IMR-90 (cell line): Measurements from ENCODE around the gene EHMT1. TPM values are rescaled to one million over a fixed set of nuclear protein-coding genes. Genes with fewer than 3 reads are reported as not detected.

Source experiments
- ATAC-seq: fragments of 200-7000 bp; cut with Tn5 transposase; 2 replicates; pipeline ENCODE4 v1.9.1; 2020; ENCODE audit warnings: low read depth, mild to moderate bottlenecking, moderate library complexity
- BruUV-seq: library from RNA; stranded (reverse); fragments of 400-500 nt; replicated peaks from 2 replicates; lab custom pipeline; 2021; lab: Mats Ljungman, UMichigan
- CTCF ChIA-PET: fragments of 300-600 bp; formaldehyde crosslinking; extraction: SDS; loops from one replicate; lab custom pipeline; 2021; ENCODE audit warnings: antibody characterized with exemption; lab: Yijun Ruan, JAX
- POLR2A ChIA-PET: fragments of 300-600 bp; sonication (Branson Sonifier 250); formaldehyde crosslinking; loops from one replicate; lab custom pipeline; 2022; ENCODE audit warnings: antibody characterized with exemption; ENCODE audit not compliant: unreplicated experiment; lab: Charles Lee
- DNase-seq: peaks from one replicate; pipeline ENCODE4 v3.0.0; 2013
- H2AFZ ChIP-seq: replicated peaks from 2 replicates; pipeline ENCODE3; 2013; ENCODE audit warnings: low read length, mild to moderate bottlenecking; ENCODE audit not compliant: poor library complexity
- H2AK5ac ChIP-seq: 2 replicates; pipeline ENCODE4 v1.6.1; 2013; ENCODE audit warnings: low read depth, low read length, inconsistent platforms
- H2AK9ac ChIP-seq: replicated peaks from 2 replicates; pipeline ENCODE3; 2013; ENCODE audit warnings: mild to moderate bottlenecking, low read depth, low read length, moderate library complexity; ENCODE audit not compliant: poor library complexity
- H2BK120ac ChIP-seq: 2 replicates; pipeline ENCODE4 v1.6.1; 2013; ENCODE audit warnings: low read depth, low read length, inconsistent platforms
- H2BK15ac ChIP-seq: 3 replicates; pipeline ENCODE4 v1.6.1; 2013; ENCODE audit warnings: low read depth, low read length, inconsistent platforms
- H2BK20ac ChIP-seq: 2 replicates; pipeline ENCODE4 v1.6.1; 2013; ENCODE audit warnings: low read depth, mild to moderate bottlenecking, inconsistent platforms, low read length, moderate library complexity
- H2BK5ac ChIP-seq: 2 replicates; pipeline ENCODE4 v1.6.1; 2013; ENCODE audit warnings: mild to moderate bottlenecking, low read depth, low read length, inconsistent platforms; ENCODE audit not compliant: poor library complexity, severe bottlenecking
- H3K14ac ChIP-seq: replicated peaks from 2 replicates; pipeline ENCODE4 v1.6.1; 2013; ENCODE audit warnings: low read depth, low read length, inconsistent platforms
- H3K18ac ChIP-seq: 2 replicates; pipeline ENCODE4 v1.6.1; 2013; ENCODE audit warnings: low read depth, low read length, control low read depth
- H3K23ac ChIP-seq: 2 replicates; pipeline ENCODE4 v1.6.1; 2013; ENCODE audit warnings: low read depth, low read length, inconsistent platforms
- H3K27ac ChIP-seq: 2 replicates; pipeline ENCODE4 v1.5.1; 2013; ENCODE audit warnings: mild to moderate bottlenecking, control low read depth, low read length; ENCODE audit not compliant: insufficient read depth
- H3K27me3 ChIP-seq: 2 replicates; pipeline ENCODE4 v1.6.1; 2013; ENCODE audit warnings: low read length; ENCODE audit not compliant: control insufficient read depth, insufficient read depth
- H3K36me3 ChIP-seq: 2 replicates; pipeline ENCODE4 v1.6.1; 2013; ENCODE audit warnings: low read length, mixed read lengths; ENCODE audit not compliant: control insufficient read depth, insufficient read depth
- H3K4ac ChIP-seq: 2 replicates; pipeline ENCODE4 v1.6.1; 2013; ENCODE audit warnings: low read depth, low read length, inconsistent platforms
- H3K4me1 ChIP-seq: 2 replicates; pipeline ENCODE4 v1.6.1; 2013; ENCODE audit warnings: low read length, mixed read lengths; ENCODE audit not compliant: control insufficient read depth, insufficient read depth
- H3K4me2 ChIP-seq: 2 replicates; pipeline ENCODE4 v1.6.1; 2013; ENCODE audit warnings: low read depth, mild to moderate bottlenecking, control low read depth, low read length, moderate library complexity
- H3K4me3 ChIP-seq: 2 replicates; pipeline ENCODE4 v1.5.1; 2013; ENCODE audit warnings: low read depth, mild to moderate bottlenecking, control low read depth, low read length, moderate library complexity; ENCODE audit not compliant: insufficient read depth
- H3K56ac ChIP-seq: 2 replicates; pipeline ENCODE4 v1.6.1; 2013; ENCODE audit warnings: low read length, inconsistent platforms; ENCODE audit not compliant: insufficient read depth; ENCODE audit errors: extremely low read depth
- H3K79me1 ChIP-seq, 2 experiments: 2 replicates each; pipeline ENCODE4 v1.6.1; 2013; ENCODE audit warnings: low read length in 2 of 2, inconsistent platforms in 1 of 2, low read depth in 1 of 2
- H3K9ac ChIP-seq: 2 replicates; pipeline ENCODE4 v1.6.1; 2013; ENCODE audit warnings: low read depth, low read length, control low read depth
- H3K9me1 ChIP-seq: 2 replicates; pipeline ENCODE4 v1.6.1; 2013; ENCODE audit warnings: low read length, inconsistent platforms; ENCODE audit not compliant: insufficient read depth
- H3K9me3 ChIP-seq: 2 replicates; pipeline ENCODE4 v1.6.1; 2013; ENCODE audit warnings: low read length; ENCODE audit not compliant: control insufficient read depth, insufficient read depth
- H4K20me1 ChIP-seq: 2 replicates; pipeline ENCODE4 v1.6.1; 2013; ENCODE audit warnings: low read length, inconsistent platforms; ENCODE audit not compliant: insufficient read depth
- H4K5ac ChIP-seq: 2 replicates; pipeline ENCODE4 v1.6.1; 2013; ENCODE audit warnings: mild to moderate bottlenecking, low read depth, low read length, control low read depth
- H4K8ac ChIP-seq, 2 experiments: 2 replicates each; pipeline ENCODE4 v1.6.1; 2013; ENCODE audit warnings: low read depth in 2 of 2, low read length in 2 of 2, control low read depth in 1 of 2, inconsistent platforms in 1 of 2
- H4K91ac ChIP-seq: 2 replicates; pipeline ENCODE4 v1.6.1; 2013; ENCODE audit warnings: low read depth, low read length, inconsistent platforms; ENCODE audit not compliant: insufficient read depth
- BHLHE40 ChIP-seq: fragments of 150-350 bp; IDR thresholded peaks from 2 replicates; pipeline ENCODE4 v1.6.1; 2016; ENCODE audit warnings: mild to moderate bottlenecking, low read depth, low read length
- CEBPB ChIP-seq: IDR thresholded peaks from 2 replicates; pipeline ENCODE4 v1.6.1; 2012; ENCODE audit warnings: low read depth, low read length, improper control_type of control experiment
- CHD1 ChIP-seq: IDR thresholded peaks from 2 replicates; pipeline ENCODE4 v1.6.1; 2012; ENCODE audit warnings: low read depth, low read length, improper control_type of control experiment
- CTCF ChIP-seq: conservative IDR thresholded peaks from 2 replicates; pipeline ENCODE4 v1.5.1; 2012; ENCODE audit warnings: mild to moderate bottlenecking, low read depth, low read length, improper control_type of control experiment
- ELK1 ChIP-seq: fragments of 150-350 bp; IDR thresholded peaks from 2 replicates; pipeline ENCODE4 v1.6.1; 2016; ENCODE audit warnings: low read depth, mild to moderate bottlenecking, low read length, moderate library complexity, borderline replicate concordance
- FOS ChIP-seq: fragments of 150-350 bp; IDR thresholded peaks from 2 replicates; pipeline ENCODE4 v1.6.1; 2016; ENCODE audit warnings: low read depth, low read length
- MAFK ChIP-seq: IDR thresholded peaks from 2 replicates; pipeline ENCODE4 v1.6.1; 2012; ENCODE audit warnings: low read depth, low read length, improper control_type of control experiment
- MAZ ChIP-seq: IDR thresholded peaks from 2 replicates; pipeline ENCODE4 v1.6.1; 2012; ENCODE audit warnings: low read depth, mild to moderate bottlenecking, low read length, improper control_type of control experiment, moderate library complexity, borderline replicate concordance
- MXI1 ChIP-seq: IDR thresholded peaks from 2 replicates; pipeline ENCODE4 v1.6.1; 2012; ENCODE audit warnings: low read depth, mild to moderate bottlenecking, low read length, moderate library complexity, borderline replicate concordance
- NFE2L2 ChIP-seq: fragments of 150-350 bp; IDR thresholded peaks from 2 replicates; pipeline ENCODE4 v1.6.1; 2016; ENCODE audit warnings: low read depth, mild to moderate bottlenecking, low read length
- POLR2A ChIP-seq: IDR thresholded peaks from 2 replicates; pipeline ENCODE4 v1.6.1; 2012; ENCODE audit warnings: mild to moderate bottlenecking, low read depth, low read length
- RAD21 ChIP-seq: IDR thresholded peaks from 2 replicates; pipeline ENCODE4 v1.6.1; 2012; ENCODE audit warnings: low read length, improper control_type of control experiment
- RCOR1 ChIP-seq: IDR thresholded peaks from 2 replicates; pipeline ENCODE4 v1.6.1; 2012; ENCODE audit warnings: mild to moderate bottlenecking, low read length, improper control_type of control experiment; ENCODE audit not compliant: insufficient replicate concordance
- RFX5 ChIP-seq: IDR thresholded peaks from 2 replicates; pipeline ENCODE4 v1.8.0; 2012; ENCODE audit warnings: low read depth, mild to moderate bottlenecking, low read length, moderate library complexity
- SMC3 ChIP-seq: fragments of 150-350 bp; IDR thresholded peaks from 2 replicates; pipeline ENCODE4 v1.6.1; 2016; ENCODE audit warnings: low read depth, mild to moderate bottlenecking, antibody characterized with exemption, low read length, moderate library complexity
- USF2 ChIP-seq: fragments of 150-350 bp; IDR thresholded peaks from 2 replicates; pipeline ENCODE4 v1.6.1; 2017; ENCODE audit warnings: mild to moderate bottlenecking, antibody characterized with exemption, low read length, low read depth
- WGBS, 2 experiments: methylation state at CpG; one replicate each; pipeline versions ENCODE4 v1.1.5 to v1.1.7; 2013; ENCODE audit warnings: missing lambda C conversion rate in 2 of 2; ENCODE audit not compliant: insufficient read length in 1 of 2; ENCODE audit errors: extremely low coverage in 2 of 2; 5-methylcytosine and 5-hydroxymethylcytosine counted together
- dilution Hi-C: fragments of 300-500 bp; cut with HindIII; formaldehyde crosslinking; loops from one replicate; pipeline ENCODE4 v1.14.3; 2018; ENCODE audit warnings: low sequenced_read_pairs; ENCODE audit not compliant: unreplicated experiment
- in situ Hi-C: fragments of 300-500 bp; cut with MboI; formaldehyde crosslinking; loops from 3 replicates; pipeline ENCODE4 v1.14.3; 2019; ENCODE audit warnings: low sequenced_read_pairs, inconsistent platforms, mixed read lengths
- intact Hi-C: fragments of 100-400 bp; cut with micrococcal nuclease; formaldehyde crosslinking; loops from 2 replicates; pipeline ENCODE4 v1.10.0; 2022
- polyA plus RNA-seq, 3 experiments: library from polyadenylated mRNA; depleted of rRNA; stranded (reverse); fragments of >200 nt; gene quantifications; 2 replicates each; pipeline ENCODE4 v1.2.3, GENCODE V29; 2012; ENCODE audit warnings: low replicate concordance in 1 of 3
- total RNA-seq: library from RNA; depleted of rRNA; stranded (reverse); fragments of >200 nt; gene quantifications from 2 replicates; pipeline ENCODE4 v1.2.3, GENCODE V29; 2012

The EHMT1 gene
- total and polyA plus RNA-seq, 2 of the 4 experiments (the other 2 are of a cell fraction), result 32.8 to 35.1 TPM

GRCh38 chr9:137764981-137765380 is 146.2 kb downstream of the EHMT1 start:
- no peak overlapping the region for H2BK20ac ChIP-seq
- H4K5ac ChIP-seq, result no peak overlapping the region
- DNase-seq, result no peak
- no peak for ATAC-seq
- peaks cover 5% of the 10 kb centered on the region for H3K9me1 ChIP-seq
- TF ChIP-seq USF2, result no peak
- no peak for TF ChIP-seq RFX5
- no peak for TF ChIP-seq MAFK
- no peak for TF ChIP-seq CTCF
- TF ChIP-seq SMC3, result no peak
- no peak for TF ChIP-seq ELK1
- TF ChIP-seq CHD1, result no peak
- TF ChIP-seq RAD21, result no peak
- TF ChIP-seq MAZ, result no peak
- TF ChIP-seq POLR2A, result no peak
- no peak for TF ChIP-seq MXI1
- no peak for TF ChIP-seq FOS
- TF ChIP-seq BHLHE40, result no peak
- TF ChIP-seq CEBPB, result no peak
- TF ChIP-seq RCOR1, result no peak
- no peak for TF ChIP-seq NFE2L2
- no peak overlapping the region for H2BK15ac ChIP-seq
- H2AFZ ChIP-seq, result no peak overlapping the region
- H3K27ac ChIP-seq, result no peak overlapping the region
- peaks cover 48% of the 10 kb centered on the region for H3K36me3 ChIP-seq
- BruUV-seq, result no TSS peak
- H2BK120ac ChIP-seq, result no peak overlapping the region
- in situ Hi-C loops (no loop called here), intact Hi-C loops (no loop called here), dilution Hi-C loops (no loop called here)
- H3K56ac ChIP-seq, result no peak overlapping the region
- no peak overlapping the region for H3K9ac ChIP-seq
- H4K91ac ChIP-seq, result no peak overlapping the region
- H3K79me1 ChIP-seq, result peaks cover 11 to 44% of the 10 kb centered on the region in 2 experiments
- H2AK9ac ChIP-seq, result no peak overlapping the region
- H2AK5ac ChIP-seq, result no peak overlapping the region
- no peak overlapping the region for H2BK5ac ChIP-seq
- H3K9me3 ChIP-seq, result no peaks in the 10 kb centered on the region
- H3K23ac ChIP-seq, result no peak overlapping the region
- no peak overlapping the region for H3K4ac ChIP-seq
- H3K4me2 ChIP-seq, result no peak overlapping the region
- no peak overlapping the region for H3K18ac ChIP-seq
- H4K20me1 ChIP-seq, result peaks cover 3% of the 10 kb centered on the region; the same call in 1 of the 2 replicates
- no CpG with 5 or more reads among the region's 13 CpGs for WGBS, 2 experiments
- no peak overlapping the region for H4K8ac ChIP-seq
- H3K27me3 ChIP-seq, result no peaks in the 10 kb centered on the region
- no peak overlapping the region for H3K14ac ChIP-seq
- H3K4me1 ChIP-seq, result no peaks in the 10 kb centered on the region
- H3K4me3 ChIP-seq, result no peak overlapping the region
- POLR2A ChIA-PET, result no interaction called here
- CTCF ChIA-PET, result no interaction called here
